Astrocyte (in vitro differentiated cells and primary cell): ENCODE data around the gene UFSP1.

Source experiments
- EZH2 ChIP-seq: IDR thresholded peaks from 2 replicates; pipeline ENCODE4 v1.6.1; 2012; ENCODE audit warnings: mild to moderate bottlenecking, low read length, inconsistent platforms; ENCODE audit not compliant: insufficient read depth
- TF ChIP-seq, protein P1 (sequence below): IDR thresholded peaks from 2 replicates; pipeline ENCODE4 v1.5.1; 2011; ENCODE audit warnings: low read depth, mild to moderate bottlenecking, inconsistent platforms, low read length, moderate library complexity; ENCODE audit not compliant: insufficient read depth

DNA sequence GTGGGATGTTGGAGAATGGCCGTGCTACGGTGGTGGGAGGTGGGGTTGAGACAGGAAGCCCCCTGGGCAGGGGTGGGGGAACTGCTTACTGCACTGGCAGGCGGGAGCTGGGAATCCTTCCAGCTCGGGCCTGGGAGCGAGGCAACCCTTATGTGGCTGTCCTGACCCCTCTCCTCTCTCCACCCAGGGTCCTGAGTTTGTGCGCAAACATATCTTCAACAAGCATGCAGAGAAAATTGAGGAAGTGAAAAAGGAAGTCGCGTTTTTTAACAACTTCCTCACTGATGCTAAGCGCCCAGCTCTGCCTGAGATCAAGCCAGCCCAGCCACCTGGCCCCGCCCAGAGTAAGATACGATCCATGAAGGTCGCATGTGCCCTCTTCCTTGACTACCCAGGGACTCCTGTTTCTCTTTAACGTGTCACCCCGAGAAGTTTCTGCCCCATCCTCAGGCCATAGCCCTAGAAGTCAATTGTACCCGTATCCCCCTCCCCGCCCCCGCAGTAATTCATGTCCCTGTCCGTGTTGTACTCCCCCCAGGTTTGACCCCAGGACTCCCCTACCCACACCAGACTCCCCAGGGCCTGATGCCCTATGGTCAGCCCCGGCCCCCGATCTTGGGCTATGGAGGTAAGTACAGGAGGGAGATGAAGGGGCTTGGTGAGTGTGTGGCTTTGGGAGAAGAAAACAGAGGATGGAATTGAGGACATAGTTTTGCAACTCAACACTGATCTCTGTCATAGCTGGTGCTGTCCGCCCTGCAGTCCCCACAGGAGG, 1.8 kb downstream of the UFSP1 start:
- TF ChIP-seq, protein P1, sequence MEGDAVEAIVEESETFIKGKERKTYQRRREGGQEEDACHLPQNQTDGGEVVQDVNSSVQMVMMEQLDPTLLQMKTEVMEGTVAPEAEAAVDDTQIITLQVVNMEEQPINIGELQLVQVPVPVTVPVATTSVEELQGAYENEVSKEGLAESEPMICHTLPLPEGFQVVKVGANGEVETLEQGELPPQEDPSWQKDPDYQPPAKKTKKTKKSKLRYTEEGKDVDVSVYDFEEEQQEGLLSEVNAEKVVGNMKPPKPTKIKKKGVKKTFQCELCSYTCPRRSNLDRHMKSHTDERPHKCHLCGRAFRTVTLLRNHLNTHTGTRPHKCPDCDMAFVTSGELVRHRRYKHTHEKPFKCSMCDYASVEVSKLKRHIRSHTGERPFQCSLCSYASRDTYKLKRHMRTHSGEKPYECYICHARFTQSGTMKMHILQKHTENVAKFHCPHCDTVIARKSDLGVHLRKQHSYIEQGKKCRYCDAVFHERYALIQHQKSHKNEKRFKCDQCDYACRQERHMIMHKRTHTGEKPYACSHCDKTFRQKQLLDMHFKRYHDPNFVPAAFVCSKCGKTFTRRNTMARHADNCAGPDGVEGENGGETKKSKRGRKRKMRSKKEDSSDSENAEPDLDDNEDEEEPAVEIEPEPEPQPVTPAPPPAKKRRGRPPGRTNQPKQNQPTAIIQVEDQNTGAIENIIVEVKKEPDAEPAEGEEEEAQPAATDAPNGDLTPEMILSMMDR, result no peak
- TF ChIP-seq EZH2, result no peak
